MM.1S (cell line): ENCODE data around the gene RPL35A.

ENCODE experiments used
- CTCF ChIP-seq: fragments of 300-600 bp; sonication (generic); IDR thresholded peaks from 2 replicates; pipeline ENCODE4 v1.5.1; 2016; ENCODE audit warnings: antibody characterized with exemption, low read length, mixed read lengths
- EZH2 ChIP-seq: fragments of 300-600 bp; sonication (generic); optimal IDR thresholded peaks from 2 replicates; pipeline ENCODE3; 2017; ENCODE audit warnings: low read depth, mild to moderate bottlenecking, antibody characterized with exemption, low read length, mixed read lengths

DNA sequence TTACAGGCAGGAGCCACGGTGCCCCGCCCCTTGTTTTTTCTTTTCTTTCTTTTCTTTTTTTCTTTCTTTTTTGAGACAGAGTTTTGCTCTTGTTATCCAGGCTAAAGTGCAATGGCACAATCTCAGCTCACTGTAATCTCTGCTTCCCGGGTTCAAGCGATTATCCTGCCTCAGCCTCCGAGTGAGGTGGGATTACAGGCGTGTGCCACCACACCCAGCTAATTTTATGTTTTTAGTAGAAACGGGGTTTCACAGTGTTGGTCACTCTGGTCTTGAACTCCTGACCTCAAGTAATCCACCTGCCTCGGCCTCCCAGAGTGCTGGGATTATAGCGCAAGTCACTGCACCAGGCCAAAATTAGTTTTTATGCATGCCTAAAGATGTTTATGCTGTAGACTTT lies 2.5 kb downstream of the RPL35A start:
- TF ChIP-seq CTCF (no peak), EZH2 (no peak)
